GM12874 (cell line): ENCODE measurements around the gene OPCML.

ENCODE experiments used
- TF ChIP-seq, protein P1 (sequence below): IDR thresholded peaks from 2 replicates; pipeline ENCODE4 v1.5.1; 2011; ENCODE audit warnings: low read depth, mild to moderate bottlenecking, control low read depth, low read length, moderate library complexity; ENCODE audit not compliant: insufficient read depth

Gene OPCML

DNA sequence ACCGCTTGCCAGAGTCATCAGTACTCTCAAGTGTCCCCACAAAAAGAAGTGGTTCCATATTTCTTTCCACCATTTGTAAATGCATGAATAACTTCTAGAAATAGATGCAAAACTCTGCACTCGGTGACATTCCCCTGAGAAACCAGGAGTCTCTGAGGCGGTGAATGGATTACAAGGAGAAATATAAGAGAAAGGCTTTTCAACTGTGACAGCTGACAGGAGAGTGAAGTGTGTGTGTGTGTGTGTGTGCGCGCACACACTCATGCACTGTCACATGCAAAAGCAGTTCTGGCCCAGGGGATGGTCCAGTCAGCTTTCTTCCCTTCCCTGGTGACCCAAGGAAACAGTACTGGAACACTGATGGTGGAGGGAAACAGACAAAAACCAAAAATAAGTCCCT lies 710.0 kb downstream of the OPCML start:
- TF ChIP-seq, protein P1, sequence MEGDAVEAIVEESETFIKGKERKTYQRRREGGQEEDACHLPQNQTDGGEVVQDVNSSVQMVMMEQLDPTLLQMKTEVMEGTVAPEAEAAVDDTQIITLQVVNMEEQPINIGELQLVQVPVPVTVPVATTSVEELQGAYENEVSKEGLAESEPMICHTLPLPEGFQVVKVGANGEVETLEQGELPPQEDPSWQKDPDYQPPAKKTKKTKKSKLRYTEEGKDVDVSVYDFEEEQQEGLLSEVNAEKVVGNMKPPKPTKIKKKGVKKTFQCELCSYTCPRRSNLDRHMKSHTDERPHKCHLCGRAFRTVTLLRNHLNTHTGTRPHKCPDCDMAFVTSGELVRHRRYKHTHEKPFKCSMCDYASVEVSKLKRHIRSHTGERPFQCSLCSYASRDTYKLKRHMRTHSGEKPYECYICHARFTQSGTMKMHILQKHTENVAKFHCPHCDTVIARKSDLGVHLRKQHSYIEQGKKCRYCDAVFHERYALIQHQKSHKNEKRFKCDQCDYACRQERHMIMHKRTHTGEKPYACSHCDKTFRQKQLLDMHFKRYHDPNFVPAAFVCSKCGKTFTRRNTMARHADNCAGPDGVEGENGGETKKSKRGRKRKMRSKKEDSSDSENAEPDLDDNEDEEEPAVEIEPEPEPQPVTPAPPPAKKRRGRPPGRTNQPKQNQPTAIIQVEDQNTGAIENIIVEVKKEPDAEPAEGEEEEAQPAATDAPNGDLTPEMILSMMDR = no peak

DNA sequence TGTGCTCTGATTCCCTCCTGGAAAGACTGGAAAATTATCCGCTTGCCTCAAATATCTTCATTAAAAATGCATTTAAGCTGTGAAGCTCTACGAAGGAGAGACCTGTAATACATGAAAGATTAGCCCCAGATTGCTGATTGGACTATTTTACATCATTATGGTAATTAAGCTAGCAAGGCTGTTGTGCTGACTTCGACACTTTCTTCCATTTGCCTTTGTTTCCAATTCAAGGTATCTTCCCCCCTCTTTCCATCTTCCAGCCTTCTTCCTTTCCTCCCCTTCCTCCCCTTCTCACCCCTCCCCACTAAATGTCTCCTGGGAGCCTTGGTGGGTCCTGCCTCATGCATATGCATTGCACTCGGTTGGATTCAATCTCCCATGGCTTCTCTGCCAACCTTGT lies 710.8 kb downstream of the OPCML start:
- TF ChIP-seq, protein P1 = no peak

DNA sequence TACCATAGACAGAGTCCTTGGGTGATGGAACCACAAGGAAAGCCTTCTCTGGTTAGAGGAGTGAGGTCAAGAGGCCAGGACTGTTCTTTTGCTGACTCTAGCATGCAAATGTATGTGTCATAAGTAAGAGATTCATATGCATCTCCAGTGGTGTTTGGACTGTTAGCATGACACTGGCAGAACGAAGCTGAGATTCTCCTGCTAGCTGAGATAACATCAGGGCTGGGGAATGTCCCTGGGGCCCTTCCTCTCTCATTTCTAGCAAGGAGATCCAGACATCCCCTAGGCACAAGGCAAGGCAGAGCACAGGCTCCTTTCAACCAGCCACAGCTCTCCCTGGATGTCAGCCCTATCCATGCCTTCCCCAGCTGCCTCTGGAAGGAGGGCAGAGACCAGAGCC lies 711.3 kb downstream of the OPCML start:
- TF ChIP-seq, protein P1 = no peak

DNA sequence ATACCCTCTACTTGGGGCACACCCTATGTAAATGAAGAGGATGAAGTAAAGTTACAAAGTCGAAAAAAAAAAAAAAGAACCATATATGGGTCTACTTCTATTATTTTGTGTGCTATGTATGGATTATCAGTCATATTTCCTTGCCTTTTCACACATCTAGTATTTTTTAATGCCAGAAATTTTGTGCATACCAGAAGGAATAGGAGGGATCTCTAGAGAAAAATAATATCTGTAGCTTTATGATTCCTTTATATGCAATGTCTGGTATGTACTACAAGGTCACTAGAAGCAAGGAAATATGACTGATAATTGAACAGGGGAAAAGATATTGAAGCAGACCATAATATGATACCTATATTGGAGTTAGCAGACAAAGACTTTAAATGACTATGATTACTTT lies 713.4 kb downstream of the OPCML start:
- TF ChIP-seq, protein P1 = no peak

DNA sequence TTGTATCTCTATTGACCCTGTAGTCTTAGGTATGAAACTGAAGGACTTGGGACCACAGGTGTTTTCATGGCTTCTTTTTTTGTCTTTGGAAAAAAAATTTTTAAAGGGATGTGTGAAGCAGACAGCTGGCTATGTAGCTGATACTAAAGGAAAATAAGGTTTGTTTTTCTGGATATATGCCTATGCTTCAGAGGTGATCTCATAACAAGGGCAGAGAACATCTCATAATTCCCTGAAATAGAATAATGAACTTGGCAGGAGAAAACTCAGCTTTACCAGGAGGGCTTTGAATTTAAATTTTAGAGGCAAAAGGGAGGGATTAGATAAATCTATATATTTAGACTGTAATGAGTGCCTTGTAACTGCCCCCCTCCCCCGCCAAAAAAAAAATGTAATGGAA lies 714.9 kb downstream of the OPCML start:
- TF ChIP-seq, protein P1 = no peak

DNA sequence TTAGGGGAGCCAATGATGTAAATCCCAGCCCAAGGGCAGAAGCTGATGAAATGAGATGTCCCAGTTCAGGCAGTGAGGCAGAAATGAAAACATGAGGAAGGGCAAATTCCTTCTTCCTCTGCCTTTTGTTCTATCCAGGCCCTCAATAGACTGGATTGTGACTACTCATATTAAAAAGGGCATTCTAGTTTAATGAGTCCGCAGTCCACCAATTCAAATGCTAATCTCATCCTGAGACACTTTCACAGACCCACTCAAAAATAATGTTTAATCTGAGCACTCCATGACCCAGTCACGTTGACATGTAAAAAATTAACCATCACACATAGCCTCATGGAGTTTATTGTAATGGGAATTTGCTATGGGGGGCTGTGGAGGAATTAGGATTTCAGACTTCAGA lies 717.9 kb downstream of the OPCML start:
- TF ChIP-seq, protein P1 = no peak

DNA sequence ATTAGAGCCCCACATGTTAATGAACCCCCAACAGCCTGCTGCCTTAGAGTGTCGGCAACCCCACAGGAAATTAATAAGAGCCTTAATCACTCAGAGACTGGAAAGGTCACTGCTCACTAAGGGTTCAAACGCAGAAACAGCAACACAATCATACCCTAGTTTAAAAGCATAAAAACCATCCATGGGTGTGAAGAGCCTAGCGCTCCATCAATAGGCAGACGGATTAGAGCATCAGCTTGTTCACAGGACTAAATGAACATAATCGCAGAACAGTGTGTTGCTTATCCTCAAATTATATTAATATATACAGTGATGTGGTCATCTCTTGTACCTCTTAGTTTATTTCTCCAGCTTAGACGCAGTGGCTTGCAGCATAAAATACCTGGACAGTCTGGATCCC lies 720.7 kb downstream of the OPCML start:
- TF ChIP-seq, protein P1 = no peak

DNA sequence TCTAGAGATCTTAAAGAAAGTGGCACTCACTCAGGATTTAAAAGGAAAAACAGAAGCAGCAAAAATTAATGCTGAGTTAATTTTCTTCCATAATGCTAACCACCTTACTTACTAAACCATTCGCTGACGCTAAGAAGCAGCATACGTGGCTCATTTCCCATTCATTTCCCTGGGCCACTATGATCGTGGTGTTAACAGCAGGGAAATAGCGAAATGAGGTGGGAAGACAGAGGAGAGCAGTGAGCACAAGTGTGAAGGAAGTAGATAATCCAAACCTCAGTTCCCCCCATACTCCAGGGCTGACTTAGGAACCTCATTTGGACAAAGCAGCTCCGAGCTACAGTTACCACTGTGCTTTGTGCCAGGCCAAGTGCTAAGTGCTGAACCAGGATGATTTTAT lies 723.2 kb downstream of the OPCML start:
- TF ChIP-seq, protein P1 = no peak
